Psoas muscle (tissue), 8 donors: ENCODE measurements around the gene RDH8. TPM values are rescaled to one million over a fixed set of nuclear protein-coding genes. Genes with fewer than 3 reads are reported as not detected.

Source experiments
- ATAC-seq, 4 donors: fragments of 200-7000 bp; cut with Tn5 transposase; one replicate each; pipeline ENCODE4 v1.9.1; 2020; ENCODE audit warnings: moderate library complexity in 3 of 4, mild to moderate bottlenecking in 2 of 4
- DNase-seq, 2 donors: peaks; one replicate each; pipeline ENCODE4 v3.0.0-alpha.2; 2020
- H3K27ac ChIP-seq: fragments of 200-600 bp; one replicate; pipeline ENCODE4 v1.8.0; 2022
- H3K27me3 ChIP-seq, 3 donors: fragments of 200-600 bp in 1 of 3; one replicate each; pipeline versions ENCODE4 v1.6.1 to v1.8.0; 2013 to 2022; ENCODE audit warnings: low read length in 2 of 3, mild to moderate bottlenecking in 2 of 3, moderate library complexity in 1 of 3; ENCODE audit not compliant: insufficient read depth in 3 of 3
- H3K36me3 ChIP-seq, 2 donors: fragments of 200-600 bp in 1 of 2; one replicate each; pipeline versions ENCODE4 v1.6.1 to v1.8.0; 2013 to 2022; ENCODE audit warnings: low read depth in 1 of 2, mild to moderate bottlenecking in 1 of 2, moderate library complexity in 1 of 2; ENCODE audit not compliant: insufficient read depth in 1 of 2
- H3K4me1 ChIP-seq: fragments of 200-600 bp; one replicate; pipeline ENCODE4 v1.8.0; 2022
- H3K4me3 ChIP-seq: fragments of 200-600 bp; one replicate; pipeline ENCODE4 v1.8.0; 2022; ENCODE audit warnings: mild to moderate bottlenecking
- H3K9me3 ChIP-seq: fragments of 200-600 bp; one replicate; pipeline ENCODE4 v1.8.0; 2022
- CTCF ChIP-seq: fragments of 200-600 bp; IDR thresholded peaks from one replicate; pipeline ENCODE4 v1.8.0; 2022; ENCODE audit warnings: antibody characterized with exemption
- WGBS, 3 donors: extraction: QIAGEN DNeasy Blood & Tissue Kit; methylation state at CpG; one replicate each; pipeline versions ENCODE4 v1.1.6 to v1.1.7; 2013; 5-methylcytosine and 5-hydroxymethylcytosine counted together
- intact Hi-C, 2 donors: fragments of 100-400 bp; cut with DNase I; formaldehyde crosslinking; loops; one replicate each; pipeline versions ENCODE4 v1.11.0 to v1.14.2; 2022
- polyA plus RNA-seq, 3 donors: library from polyadenylated mRNA; stranded (reverse); fragments of 200-250 nt; gene quantifications; one replicate each; pipeline ENCODE4 v1.2.3, GENCODE V29; 2013
- total RNA-seq, 4 donors: library from RNA; stranded (reverse); fragmentation: NEBNext Ultra II Directional in 2 of 4; extraction: Animal tissue kit (Norgen Biotek cat#: 25700) in 2 of 4; gene quantifications; one replicate each; pipeline versions ENCODE4 v1.2.1 to v1.2.4, GENCODE V29; 2021 to 2023
- donor health status: healthy with polysubstance abuse.
- donor health status: DM: no; HTN: no; CAD: no; lungs with moderate emphysema.
- donor health status: Bipolar disorder and iron deficiency.
- donor health status: healthy.
- donor health status: DM: yes; HTN: yes; CAD: no.
- donor health status: DM: no; HTN: no; CAD: no.
- donor health status: DM: no; HTN: no; CAD: no.
- donor health status: DM: yes; HTN: yes; CAD: no.

The RDH8 gene
- total and polyA plus RNA-seq, 7 donors: not detected

GRCh38 chr19:10011974-10012373, 1.3 kb upstream of the RDH8 start:
- Histone ChIP-seq H3K4me3 (no peak overlapping the region), H3K4me1 (no peaks in the 10 kb centered on the region), H3K36me3 (no peaks in the 10 kb centered on the region), H3K27ac (no peak overlapping the region), H3K27me3 (peaks cover 0 to 41% (median 19%) of the 10 kb centered on the region in 3 donors), H3K9me3 (no peaks in the 10 kb centered on the region)
- WGBS, 3 donors: 38 to 41% (median 39%) methylated on average over 6 to 7 of the region's 7 CpGs
- no peak for TF ChIP-seq CTCF
- ATAC-seq: no peak
- no peak for DNase-seq
- intact Hi-C loops: no loop called here

GRCh38 chr19:10013834-10014618, 743 bp downstream of the RDH8 start:
- Histone ChIP-seq H3K36me3 (no peaks in the 10 kb centered on the region), H3K4me1 (no peaks in the 10 kb centered on the region), H3K27me3 (peaks cover 0 to 33% (median 12%) of the 10 kb centered on the region in 3 donors), H3K9me3 (no peaks in the 10 kb centered on the region), H3K4me3 (no peak overlapping the region), H3K27ac (no peak overlapping the region)
- DNase-seq (no peak), ATAC-seq (no peak)
- WGBS, 3 donors: 44 to 46% (median 46%) methylated on average over 6 of the region's 6 CpGs
- intact Hi-C loops: no loop called here
- no peak for TF ChIP-seq CTCF

- DNase-seq: no peak
- H3K27me3 ChIP-seq: peaks cover 0 to 2% (median 0%) of the 10 kb centered on the region in 3 donors
- no peaks in the 10 kb centered on the region for H3K9me3 ChIP-seq
- no peak overlapping the region for H3K4me3 ChIP-seq
- H3K27ac ChIP-seq: no peak overlapping the region
- intact Hi-C loops: no loop called here
- no peaks in the 10 kb centered on the region for H3K4me1 ChIP-seq
- no peaks in the 10 kb centered on the region for H3K36me3 ChIP-seq
- WGBS, 3 donors: 79 to 85% (median 83%) methylated on average over 3 of the region's 3 CpGs
- no peak for ATAC-seq
- TF ChIP-seq CTCF: no peak
Measured at GRCh38 chr19:10018263-10018662, 5.0 kb downstream of the RDH8 start.

- no peak for DNase-seq
- Histone ChIP-seq H3K27ac (no peak overlapping the region), H3K36me3 (no peaks in the 10 kb centered on the region), H3K27me3 (peaks cover 0 to 2% (median 0%) of the 10 kb centered on the region in 3 donors), H3K9me3 (no peaks in the 10 kb centered on the region), H3K4me1 (no peaks in the 10 kb centered on the region), H3K4me3 (no peak overlapping the region)
- ATAC-seq: no peak
- intact Hi-C loops: no loop called here
- WGBS, 3 donors: 67 to 79% (median 70%) methylated on average over 9 of the region's 9 CpGs
- TF ChIP-seq CTCF: no peak
Measured at GRCh38 chr19:10018786-10019185, 5.5 kb downstream of the RDH8 start.

GRCh38 chr19:10019246-10019645, 6.0 kb downstream of the RDH8 start:
- H3K9me3 ChIP-seq: no peaks in the 10 kb centered on the region

More at GRCh38 chr19:10019246-10019645, 6.0 kb downstream of the RDH8 start:
- WGBS, 3 donors: 76 to 82% (median 78%) methylated on average over 5 of the region's 5 CpGs
- no peak overlapping the region for H3K27ac ChIP-seq
- H3K36me3 ChIP-seq: no peaks in the 10 kb centered on the region
- intact Hi-C loops: no loop called here
- no peaks in the 10 kb centered on the region for H3K4me1 ChIP-seq
- TF ChIP-seq CTCF: no peak
- H3K4me3 ChIP-seq: no peak overlapping the region
- ATAC-seq (no peak), DNase-seq (no peak)
- peaks cover 0 to 2% (median 0%) of the 10 kb centered on the region in 3 donors for H3K27me3 ChIP-seq
